GM23338 (cell line): ENCODE data around the gene STPG1. TPM values are rescaled to one million over a fixed set of nuclear protein-coding genes. Genes with fewer than 3 reads are reported as not detected.

Source experiments
- ATAC-seq: fragments of 200-7000 bp; cut with Tn5 transposase; 3 replicates; pipeline ENCODE4 v1.9.1; 2020
- DNase-seq: peaks from one replicate; pipeline ENCODE4 v3.0.0-alpha.2; 2015; ENCODE audit warnings: low spot score
- H2AFZ ChIP-seq: fragments of 200-600 bp; sonication (generic); 2 replicates; pipeline ENCODE4 v1.8.0; 2016; ENCODE audit warnings: antibody characterized with exemption, mild to moderate bottlenecking, moderate library complexity
- H3F3A ChIP-seq: fragments of 200-600 bp; sonication (generic); replicated peaks from 2 replicates; pipeline ENCODE4 v1.8.0; 2017; ENCODE audit warnings: antibody characterized with exemption, mixed run types, low read depth
- H3K27ac ChIP-seq: fragments of 200-600 bp; sonication (generic); 2 replicates; pipeline ENCODE4 v1.6.1; 2016; ENCODE audit warnings: low read depth
- H3K27me3 ChIP-seq: fragments of 200-600 bp; sonication (generic); 2 replicates; pipeline ENCODE4 v1.8.0; 2016; ENCODE audit warnings: mild to moderate bottlenecking, mixed run types, moderate library complexity; ENCODE audit not compliant: insufficient read depth
- H3K36me3 ChIP-seq: fragments of 200-600 bp; sonication (generic); 2 replicates; pipeline ENCODE4 v1.8.0; 2016; ENCODE audit warnings: mild to moderate bottlenecking; ENCODE audit not compliant: insufficient read depth
- H3K4me1 ChIP-seq: fragments of 200-600 bp; sonication (generic); 2 replicates; pipeline ENCODE4 v1.8.0; 2016; ENCODE audit warnings: mild to moderate bottlenecking, moderate library complexity; ENCODE audit not compliant: insufficient read depth
- H3K4me2 ChIP-seq: fragments of 200-600 bp; sonication (generic); 2 replicates; pipeline ENCODE4 v1.7.1; 2017; ENCODE audit warnings: mixed run types
- H3K4me3 ChIP-seq: fragments of 200-600 bp; sonication (generic); 2 replicates; pipeline ENCODE4 v1.6.1; 2016; ENCODE audit warnings: mixed run types
- H3K79me2 ChIP-seq: fragments of 200-600 bp; sonication (generic); replicated peaks from 2 replicates; pipeline ENCODE4 v1.8.0; 2017; ENCODE audit warnings: mild to moderate bottlenecking; ENCODE audit not compliant: insufficient read depth
- H3K9me2 ChIP-seq: fragments of 200-600 bp; sonication (generic); 2 replicates; pipeline ENCODE4 v1.8.0; 2017; ENCODE audit not compliant: insufficient read depth
- H4K20me1 ChIP-seq: fragments of 200-600 bp; sonication (generic); replicated peaks from 2 replicates; pipeline ENCODE4 v1.8.0; 2017; ENCODE audit warnings: mild to moderate bottlenecking; ENCODE audit not compliant: insufficient read depth
- H3K27ac Mint-ChIP-seq: 2 replicates; pipeline ENCODE4 v1.8.0; 2020; ENCODE audit warnings: inconsistent platforms, mild to moderate bottlenecking, moderate library complexity, mixed read lengths
- H3K27me3 Mint-ChIP-seq: 3 replicates; pipeline ENCODE4 v1.8.0; 2022; ENCODE audit warnings: low read depth, mild to moderate bottlenecking, moderate library complexity, mixed read lengths, inconsistent platforms; ENCODE audit not compliant: insufficient read depth, poor library complexity
- H3K36me3 Mint-ChIP-seq: 3 replicates; pipeline ENCODE4 v1.8.0; 2021; ENCODE audit warnings: low read depth, mild to moderate bottlenecking, inconsistent platforms, moderate library complexity, mixed read lengths
- H3K4me1 Mint-ChIP-seq: 3 replicates; pipeline ENCODE4 v1.8.0; 2020; ENCODE audit warnings: mild to moderate bottlenecking, inconsistent platforms, mixed read lengths
- H3K4me3 Mint-ChIP-seq: 3 replicates; pipeline ENCODE4 v1.8.0; 2021; ENCODE audit warnings: moderate library complexity, mild to moderate bottlenecking, inconsistent platforms, mixed read lengths
- H3K9me3 Mint-ChIP-seq: 3 replicates; pipeline ENCODE4 v1.8.0; 2020; ENCODE audit warnings: moderate library complexity, mild to moderate bottlenecking, inconsistent platforms, mixed read lengths
- EZH2 ChIP-seq: fragments of 200-600 bp; sonication (generic); IDR thresholded peaks from one replicate; pipeline ENCODE4 v1.8.0; 2017; ENCODE audit warnings: antibody characterized with exemption, mild to moderate bottlenecking, low read depth; ENCODE audit not compliant: unreplicated experiment
- JUNB ChIP-seq: IDR thresholded peaks from one replicate; pipeline ENCODE4 v1.6.1; 2016; ENCODE audit warnings: antibody characterized with exemption; ENCODE audit not compliant: unreplicated experiment
- POLR2AphosphoS5 ChIP-seq: IDR thresholded peaks from 2 replicates; pipeline ENCODE4 v1.6.1; 2016; ENCODE audit warnings: antibody characterized with exemption, low read depth
- STAT1 ChIP-seq: IDR thresholded peaks from one replicate; pipeline ENCODE4 v1.6.1; 2016; ENCODE audit warnings: antibody characterized with exemption; ENCODE audit not compliant: unreplicated experiment
- ZNF114 ChIP-seq: fragments of 250-450 bp; sonication (Bioruptor Pico); IDR thresholded peaks from 2 replicates; pipeline ENCODE4 v1.5.0; 2020; ENCODE audit warnings: mild to moderate bottlenecking, moderate library complexity
- polyA plus RNA-seq: library from polyadenylated mRNA; unstranded; fragments of >200 nt; fragmentation: Nextera tagmentation; extraction: Ambion mirVana; gene quantifications from 2 replicates; pipeline ENCODE4 v1.2.1, GENCODE V29; 2016
- total RNA-seq: library from RNA; depleted of rRNA; stranded (reverse); fragments of >200 nt; shearing (Covaris generic); gene quantifications from 2 replicates; pipeline ENCODE4 v1.2.3, GENCODE V29; 2014
- TF ChIP-seq, protein P1 (sequence below): IDR thresholded peaks from 2 replicates; pipeline ENCODE4 v1.6.1; 2016; ENCODE audit warnings: antibody characterized with exemption
- TF ChIP-seq, protein P2 (sequence below): fragments of 250-450 bp; sonication (Bioruptor Pico); IDR thresholded peaks from 2 replicates; pipeline ENCODE4 v1.5.0; 2020; ENCODE audit warnings: mild to moderate bottlenecking, moderate library complexity
- TF ChIP-seq, protein P3 (sequence below), 2 experiments: fragments of 200-600 bp in 1 of 2; sonication (generic) in 1 of 2; conservative IDR thresholded peaks; 2 replicates each; pipeline versions ENCODE4 v1.5.1 to v1.6.1; 2016 to 2017; ENCODE audit warnings: antibody characterized with exemption in 2 of 2, low read depth in 2 of 2, mild to moderate bottlenecking in 2 of 2, moderate library complexity in 1 of 2

The STPG1 gene
- total and polyA plus RNA-seq, 2 experiments from 2014 or later, result 8.2 to 11.4 TPM

DNA sequence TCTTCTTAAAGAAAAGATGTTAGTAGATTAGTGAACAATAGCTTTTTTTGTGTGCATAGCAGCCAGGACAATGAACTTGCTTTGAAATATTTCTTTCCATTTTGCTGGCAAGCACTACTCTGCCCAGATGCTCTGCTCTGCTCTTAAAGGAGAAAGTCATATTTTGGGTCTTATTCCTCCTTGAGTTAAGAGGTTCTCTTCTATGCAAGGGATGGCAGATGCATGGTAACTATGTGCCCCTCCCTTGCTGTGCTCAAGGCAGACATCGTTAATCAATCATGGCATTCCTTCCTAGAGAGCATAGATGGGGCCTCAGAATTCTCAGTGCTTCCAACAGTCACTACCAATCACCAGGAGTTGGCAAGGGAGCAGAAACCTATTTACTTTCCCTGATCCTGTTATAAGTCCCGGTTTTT is 29.7 kb upstream of the STPG1 start (continued):
- TF ChIP-seq, protein P1, sequence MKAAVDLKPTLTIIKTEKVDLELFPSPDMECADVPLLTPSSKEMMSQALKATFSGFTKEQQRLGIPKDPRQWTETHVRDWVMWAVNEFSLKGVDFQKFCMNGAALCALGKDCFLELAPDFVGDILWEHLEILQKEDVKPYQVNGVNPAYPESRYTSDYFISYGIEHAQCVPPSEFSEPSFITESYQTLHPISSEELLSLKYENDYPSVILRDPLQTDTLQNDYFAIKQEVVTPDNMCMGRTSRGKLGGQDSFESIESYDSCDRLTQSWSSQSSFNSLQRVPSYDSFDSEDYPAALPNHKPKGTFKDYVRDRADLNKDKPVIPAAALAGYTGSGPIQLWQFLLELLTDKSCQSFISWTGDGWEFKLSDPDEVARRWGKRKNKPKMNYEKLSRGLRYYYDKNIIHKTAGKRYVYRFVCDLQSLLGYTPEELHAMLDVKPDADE, result no peak
- TF ChIP-seq ZNF114 (CRISPR knock-in tag) (no peak), STAT1 (no peak)

DNA sequence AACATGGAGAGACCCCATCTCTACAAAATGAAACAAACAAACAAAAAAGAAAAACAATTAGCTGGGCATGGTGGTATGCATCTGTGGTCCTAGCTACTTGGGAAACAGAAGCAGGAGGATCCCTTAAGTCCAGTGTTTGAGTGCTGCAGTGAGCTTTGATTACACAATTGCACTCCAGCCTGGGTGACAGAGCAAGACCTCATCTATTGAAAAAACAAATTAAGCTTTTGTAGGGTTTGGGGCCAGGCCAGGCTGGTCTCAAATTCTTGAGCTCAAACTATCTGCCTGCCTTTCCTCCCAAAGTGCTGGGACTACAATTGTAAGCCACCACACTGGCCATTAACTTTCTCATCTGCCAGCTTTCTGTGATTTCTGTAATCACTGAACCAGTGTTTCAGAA is 29.2 kb upstream of the STPG1 start:
- Histone ChIP-seq H3K27ac (no peak overlapping the region), H3K36me3 (0 out of 2 replicates have a peak, but pooled peaks cover 5% of the 10 kb centered on the region), H3K79me2 (no peaks in the 10 kb centered on the region), H3K4me2 (no peak overlapping the region), H2AFZ (no peak overlapping the region), H3K9me2 (0 out of 2 replicates have a peak, but pooled peaks cover 4% of the 10 kb centered on the region), H3F3A (no peaks in the 10 kb centered on the region), H3K27me3 (no peaks in the 10 kb centered on the region), H4K20me1 (no peaks in the 10 kb centered on the region), H3K4me1 (no peaks in the 10 kb centered on the region; the same call in none of the 2 replicates), H3K4me3 (no peak overlapping the region)
- Mint-ChIP-seq H3K4me3 (no peak overlapping the region), H3K27ac (no peak overlapping the region), H3K9me3 (no peaks in the 10 kb centered on the region), H3K36me3 (peaks cover 5% of the 10 kb centered on the region; the same call in 1 of the 3 replicates), H3K27me3 (peaks cover 2% of the 10 kb centered on the region), H3K4me1 (peaks cover 19% of the 10 kb centered on the region)
- DNase-seq (no peak), ATAC-seq (no peak)
- TF ChIP-seq POLR2AphosphoS5, result no peak
- TF ChIP-seq, protein P2, sequence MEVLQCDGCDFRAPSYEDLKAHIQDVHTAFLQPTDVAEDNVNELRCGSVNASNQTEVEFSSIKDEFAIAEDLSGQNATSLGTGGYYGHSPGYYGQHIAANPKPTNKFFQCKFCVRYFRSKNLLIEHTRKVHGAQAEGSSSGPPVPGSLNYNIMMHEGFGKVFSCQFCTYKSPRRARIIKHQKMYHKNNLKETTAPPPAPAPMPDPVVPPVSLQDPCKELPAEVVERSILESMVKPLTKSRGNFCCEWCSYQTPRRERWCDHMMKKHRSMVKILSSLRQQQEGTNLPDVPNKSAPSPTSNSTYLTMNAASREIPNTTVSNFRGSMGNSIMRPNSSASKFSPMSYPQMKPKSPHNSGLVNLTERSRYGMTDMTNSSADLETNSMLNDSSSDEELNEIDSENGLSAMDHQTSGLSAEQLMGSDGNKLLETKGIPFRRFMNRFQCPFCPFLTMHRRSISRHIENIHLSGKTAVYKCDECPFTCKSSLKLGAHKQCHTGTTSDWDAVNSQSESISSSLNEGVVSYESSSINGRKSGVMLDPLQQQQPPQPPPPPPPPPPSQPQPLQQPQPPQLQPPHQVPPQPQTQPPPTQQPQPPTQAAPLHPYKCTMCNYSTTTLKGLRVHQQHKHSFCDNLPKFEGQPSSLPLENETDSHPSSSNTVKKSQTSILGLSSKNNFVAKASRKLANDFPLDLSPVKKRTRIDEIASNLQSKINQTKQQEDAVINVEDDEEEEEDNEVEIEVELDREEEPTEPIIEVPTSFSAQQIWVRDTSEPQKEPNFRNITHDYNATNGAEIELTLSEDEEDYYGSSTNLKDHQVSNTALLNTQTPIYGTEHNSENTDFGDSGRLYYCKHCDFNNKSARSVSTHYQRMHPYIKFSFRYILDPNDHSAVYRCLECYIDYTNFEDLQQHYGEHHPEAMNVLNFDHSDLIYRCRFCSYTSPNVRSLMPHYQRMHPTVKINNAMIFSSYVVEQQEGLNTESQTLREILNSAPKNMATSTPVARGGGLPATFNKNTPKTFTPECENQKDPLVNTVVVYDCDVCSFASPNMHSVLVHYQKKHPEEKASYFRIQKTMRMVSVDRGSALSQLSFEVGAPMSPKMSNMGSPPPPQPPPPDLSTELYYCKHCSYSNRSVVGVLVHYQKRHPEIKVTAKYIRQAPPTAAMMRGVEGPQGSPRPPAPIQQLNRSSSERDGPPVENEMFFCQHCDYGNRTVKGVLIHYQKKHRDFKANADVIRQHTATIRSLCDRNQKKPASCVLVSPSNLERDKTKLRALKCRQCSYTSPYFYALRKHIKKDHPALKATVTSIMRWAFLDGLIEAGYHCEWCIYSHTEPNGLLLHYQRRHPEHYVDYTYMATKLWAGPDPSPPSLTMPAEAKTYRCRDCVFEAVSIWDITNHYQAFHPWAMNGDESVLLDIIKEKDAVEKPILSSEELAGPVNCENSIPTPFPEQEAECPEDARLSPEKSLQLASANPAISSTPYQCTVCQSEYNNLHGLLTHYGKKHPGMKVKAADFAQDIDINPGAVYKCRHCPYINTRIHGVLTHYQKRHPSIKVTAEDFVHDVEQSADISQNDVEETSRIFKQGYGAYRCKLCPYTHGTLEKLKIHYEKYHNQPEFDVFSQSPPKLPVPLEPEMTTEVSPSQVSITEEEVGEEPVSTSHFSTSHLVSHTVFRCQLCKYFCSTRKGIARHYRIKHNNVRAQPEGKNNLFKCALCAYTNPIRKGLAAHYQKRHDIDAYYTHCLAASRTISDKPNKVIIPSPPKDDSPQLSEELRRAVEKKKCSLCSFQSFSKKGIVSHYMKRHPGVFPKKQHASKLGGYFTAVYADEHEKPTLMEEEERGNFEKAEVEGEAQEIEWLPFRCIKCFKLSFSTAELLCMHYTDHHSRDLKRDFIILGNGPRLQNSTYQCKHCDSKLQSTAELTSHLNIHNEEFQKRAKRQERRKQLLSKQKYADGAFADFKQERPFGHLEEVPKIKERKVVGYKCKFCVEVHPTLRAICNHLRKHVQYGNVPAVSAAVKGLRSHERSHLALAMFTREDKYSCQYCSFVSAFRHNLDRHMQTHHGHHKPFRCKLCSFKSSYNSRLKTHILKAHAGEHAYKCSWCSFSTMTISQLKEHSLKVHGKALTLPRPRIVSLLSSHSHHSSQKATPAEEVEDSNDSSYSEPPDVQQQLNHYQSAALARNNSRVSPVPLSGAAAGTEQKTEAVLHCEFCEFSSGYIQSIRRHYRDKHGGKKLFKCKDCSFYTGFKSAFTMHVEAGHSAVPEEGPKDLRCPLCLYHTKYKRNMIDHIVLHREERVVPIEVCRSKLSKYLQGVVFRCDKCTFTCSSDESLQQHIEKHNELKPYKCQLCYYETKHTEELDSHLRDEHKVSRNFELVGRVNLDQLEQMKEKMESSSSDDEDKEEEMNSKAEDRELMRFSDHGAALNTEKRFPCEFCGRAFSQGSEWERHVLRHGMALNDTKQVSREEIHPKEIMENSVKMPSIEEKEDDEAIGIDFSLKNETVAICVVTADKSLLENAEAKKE (CRISPR knock-in tag), result no peak
- TF ChIP-seq, protein P1, result no peak
- TF ChIP-seq, protein P3, sequence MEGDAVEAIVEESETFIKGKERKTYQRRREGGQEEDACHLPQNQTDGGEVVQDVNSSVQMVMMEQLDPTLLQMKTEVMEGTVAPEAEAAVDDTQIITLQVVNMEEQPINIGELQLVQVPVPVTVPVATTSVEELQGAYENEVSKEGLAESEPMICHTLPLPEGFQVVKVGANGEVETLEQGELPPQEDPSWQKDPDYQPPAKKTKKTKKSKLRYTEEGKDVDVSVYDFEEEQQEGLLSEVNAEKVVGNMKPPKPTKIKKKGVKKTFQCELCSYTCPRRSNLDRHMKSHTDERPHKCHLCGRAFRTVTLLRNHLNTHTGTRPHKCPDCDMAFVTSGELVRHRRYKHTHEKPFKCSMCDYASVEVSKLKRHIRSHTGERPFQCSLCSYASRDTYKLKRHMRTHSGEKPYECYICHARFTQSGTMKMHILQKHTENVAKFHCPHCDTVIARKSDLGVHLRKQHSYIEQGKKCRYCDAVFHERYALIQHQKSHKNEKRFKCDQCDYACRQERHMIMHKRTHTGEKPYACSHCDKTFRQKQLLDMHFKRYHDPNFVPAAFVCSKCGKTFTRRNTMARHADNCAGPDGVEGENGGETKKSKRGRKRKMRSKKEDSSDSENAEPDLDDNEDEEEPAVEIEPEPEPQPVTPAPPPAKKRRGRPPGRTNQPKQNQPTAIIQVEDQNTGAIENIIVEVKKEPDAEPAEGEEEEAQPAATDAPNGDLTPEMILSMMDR (conservative IDR thresholded peaks at IDR 0.05; ENCODE audit: low read depth in 2 of 2), result no peak
- TF ChIP-seq JUNB, result no peak
- TF ChIP-seq STAT1, result no peak
- TF ChIP-seq EZH2, result no peak
